HCT116 (cell line): ENCODE data around the gene RNF215. TPM values are rescaled to one million over a fixed set of nuclear protein-coding genes. Genes with fewer than 3 reads are reported as not detected.

Experiments used
- ATAC-seq: fragments of 200-7000 bp; cut with Tn5 transposase; 2 replicates; pipeline ENCODE4 v1.9.1; 2020; ENCODE audit warnings: mild to moderate bottlenecking, moderate library complexity
- BruUV-seq: library from RNA; stranded (reverse); fragments of 400-500 nt; replicated peaks from 2 replicates; lab custom pipeline; 2021; lab: Mats Ljungman, UMichigan
- CTCF ChIA-PET: fragments of 300-600 bp; sonication (Branson Sonifier 250); formaldehyde crosslinking; loops from one replicate; lab custom pipeline; 2021; ENCODE audit warnings: antibody characterized with exemption; lab: Charles Lee
- POLR2A ChIA-PET: fragments of 300-600, 350-600 bp; sonication (Branson Sonifier 250); formaldehyde crosslinking; loops from one replicate; lab custom pipeline; 2021; ENCODE audit warnings: antibody characterized with exemption; lab: Charles Lee
- RAD21 ChIA-PET, 2 experiments: fragments of 300-600 bp; sonication (Branson Sonifier 250); formaldehyde crosslinking; loops; one replicate each; lab custom pipeline; 2023; ENCODE audit warnings: low total read pairs in 2 of 2; ENCODE audit not compliant: uncharacterized antibody in 2 of 2, unreplicated experiment in 2 of 2, low non-redundant PET in 1 of 2; lab: Charles Lee
- DNase-seq: peaks from one replicate; pipeline ENCODE4 v3.0.0-alpha.2; 2010; ENCODE audit warnings: low read depth, low spot score
- H2AFZ ChIP-seq: fragments of 200-600 bp; shearing (Covaris generic), sonication (generic); 2 replicates; pipeline ENCODE4 v1.6.1; 2017; ENCODE audit warnings: low read depth, mixed run types, mixed read lengths, antibody characterized with exemption, low read length; ENCODE audit not compliant: poor library complexity, severe bottlenecking
- H3K27ac ChIP-seq: 2 replicates; pipeline ENCODE4 v1.5.1; 2012; ENCODE audit warnings: low read depth, low read length
- H3K27me3 ChIP-seq: fragments of 200-600 bp; sonication (generic); 2 replicates; pipeline ENCODE4 v1.6.1; 2016; ENCODE audit warnings: mixed run types, low read length, mixed read lengths; ENCODE audit not compliant: insufficient read depth
- H3K36me3 ChIP-seq, 2 experiments: fragments of 200-500 bp in 1 of 2; fragments of 200-600 bp in 1 of 2; sonication (Bioruptor generic) in 1 of 2; sonication (generic) in 1 of 2; 2 replicates each; pipeline versions ENCODE4 v1.5.1 to v1.6.1; 2014 to 2016; ENCODE audit warnings: low read length in 2 of 2, inconsistent platforms in 1 of 2, mixed read lengths in 1 of 2, mixed run types in 1 of 2; ENCODE audit not compliant: insufficient read depth in 2 of 2, control insufficient read depth in 1 of 2
- H3K4me1 ChIP-seq, 2 experiments: fragments of 200-600 bp in 1 of 2; sonication (generic) in 1 of 2; 2 replicates each; pipeline versions ENCODE4 v1.5.1 to v1.6.1; 2012 to 2017; ENCODE audit warnings: low read length in 2 of 2, inconsistent platforms in 1 of 2, mild to moderate bottlenecking in 1 of 2, mixed read lengths in 1 of 2, mixed run types in 1 of 2, moderate library complexity in 1 of 2; ENCODE audit not compliant: insufficient read depth in 2 of 2, control insufficient read depth in 1 of 2
- H3K4me2 ChIP-seq: fragments of 200-600 bp; sonication (generic); 2 replicates; pipeline ENCODE4 v1.6.1; 2017; ENCODE audit warnings: mixed run types, low read length, mixed read lengths
- H3K4me3 ChIP-seq, 2 experiments: fragments of 200-600 bp in 1 of 2; sonication (generic) in 1 of 2; replicated peaks in 1 of 2; 2 replicates each; pipeline ENCODE4 v1.5.1; 2011 to 2016; ENCODE audit warnings: low read length in 2 of 2, control low read depth in 1 of 2, low read depth in 1 of 2, mild to moderate bottlenecking in 1 of 2, mixed read lengths in 1 of 2, mixed run types in 1 of 2
- H3K79me2 ChIP-seq: fragments of 200-600 bp; sonication (generic); 2 replicates; pipeline ENCODE4 v1.6.1; 2017; ENCODE audit warnings: mild to moderate bottlenecking, mixed run types, low read length, moderate library complexity, mixed read lengths; ENCODE audit not compliant: insufficient read depth
- H3K9ac ChIP-seq: fragments of 200-600 bp; sonication (generic); 2 replicates; pipeline ENCODE4 v1.6.1; 2016; ENCODE audit warnings: low read length, mixed read lengths
- H3K9me2 ChIP-seq: fragments of 200-600 bp; sonication (generic), shearing (Covaris generic); 2 replicates; pipeline ENCODE4 v1.6.1; 2017; ENCODE audit warnings: mixed run types, mild to moderate bottlenecking, moderate library complexity; ENCODE audit not compliant: insufficient read depth
- H3K9me3 ChIP-seq, 2 experiments: fragments of 200-500 bp in 1 of 2; fragments of 200-600 bp in 1 of 2; sonication (Bioruptor generic) in 1 of 2; sonication (generic) in 1 of 2; 2 replicates each; pipeline ENCODE4 v1.6.1; 2014 to 2017; ENCODE audit warnings: low read length in 2 of 2, mixed read lengths in 2 of 2, inconsistent platforms in 1 of 2, low read depth in 1 of 2, mild to moderate bottlenecking in 1 of 2, mixed run types in 1 of 2, moderate library complexity in 1 of 2; ENCODE audit not compliant: control insufficient read depth in 1 of 2, insufficient read depth in 1 of 2
- H4K20me1 ChIP-seq: fragments of 200-600 bp; sonication (generic), shearing (Covaris generic); 2 replicates; pipeline ENCODE4 v1.6.1; 2017; ENCODE audit warnings: mixed run types, mild to moderate bottlenecking, moderate library complexity; ENCODE audit not compliant: insufficient read depth
- CBX3 ChIP-seq: IDR thresholded peaks from 2 replicates; pipeline ENCODE4 v1.6.1; 2012; ENCODE audit warnings: low read depth
- CEBPB ChIP-seq: IDR thresholded peaks from 2 replicates; pipeline ENCODE4 v1.6.1; 2012; ENCODE audit warnings: low read depth
- ELF1 ChIP-seq: IDR thresholded peaks from 2 replicates; pipeline ENCODE4 v1.6.1; 2012; ENCODE audit warnings: low read depth, borderline replicate concordance
- FOSL1 ChIP-seq: IDR thresholded peaks from 2 replicates; pipeline ENCODE4 v1.6.1; 2012; ENCODE audit warnings: low read depth
- JUND ChIP-seq: IDR thresholded peaks from 2 replicates; pipeline ENCODE4 v1.6.1; 2012
- MAX ChIP-seq: IDR thresholded peaks from 2 replicates; pipeline ENCODE4 v1.6.1; 2012
- POLR2A ChIP-seq: IDR thresholded peaks from 2 replicates; pipeline ENCODE4 v1.7.0; 2011; ENCODE audit warnings: borderline replicate concordance; ENCODE audit not compliant: insufficient read depth, insufficient read length; ENCODE audit errors: extremely low read depth
- RAD21 ChIP-seq: IDR thresholded peaks from 2 replicates; pipeline ENCODE4 v1.6.1; 2012; ENCODE audit warnings: low read depth, mild to moderate bottlenecking
- REST ChIP-seq: IDR thresholded peaks from 2 replicates; pipeline ENCODE4 v1.6.1; 2012; ENCODE audit warnings: low read depth
- SIN3A ChIP-seq: IDR thresholded peaks from 2 replicates; pipeline ENCODE4 v1.6.1; 2012; ENCODE audit warnings: low read depth
- SP1 ChIP-seq: IDR thresholded peaks from 2 replicates; pipeline ENCODE4 v1.6.1; 2012; ENCODE audit warnings: low read depth
- YY1 ChIP-seq: IDR thresholded peaks from 2 replicates; pipeline ENCODE4 v1.6.1; 2011; ENCODE audit warnings: low read length, low read depth, moderate library complexity, mild to moderate bottlenecking; ENCODE audit not compliant: insufficient replicate concordance; ENCODE audit errors: extremely low read depth
- ZBTB33 ChIP-seq: IDR thresholded peaks from 2 replicates; pipeline ENCODE4 v1.6.1; 2011; ENCODE audit warnings: mild to moderate bottlenecking, low read length, moderate library complexity; ENCODE audit not compliant: insufficient replicate concordance; ENCODE audit errors: extremely low read depth
- intact Hi-C: fragments of 100-400 bp; cut with micrococcal nuclease; formaldehyde crosslinking; loops from 2 replicates; pipeline ENCODE4 v1.10.0; 2022
- total RNA-seq: library from RNA; stranded (reverse); gene quantifications from one replicate; pipeline ENCODE4 v1.2.1, GENCODE V29; 2021; ENCODE audit not compliant: unreplicated experiment
- TF ChIP-seq, protein P1 (sequence below), 3 experiments: fragments of 200-600 bp in 1 of 3; sonication (generic) in 1 of 3; IDR thresholded peaks in 2 of 3; conservative IDR thresholded peaks in 1 of 3; 2 replicates each; pipeline ENCODE4 v1.5.1; 2012 to 2017; ENCODE audit warnings: low read depth in 2 of 3, low read length in 2 of 3, antibody characterized with exemption in 1 of 3, borderline replicate concordance in 1 of 3, control low read depth in 1 of 3, mild to moderate bottlenecking in 1 of 3, mixed read lengths in 1 of 3, mixed run types in 1 of 3, moderate library complexity in 1 of 3; ENCODE audit not compliant: insufficient read depth in 1 of 3

Gene RNF215
- total RNA-seq, 1 experiment from 2014 or later, result 20.2 TPM

- POLR2A ChIA-PET, result interaction anchor here (0.7 to 4.2 kb wide), 5 partner anchors 8 to 110 kb away, joined by 3 to 40 read pairs (median 4); partner anchors contain the start of genes CCDC157, MTFP1 and SF3A1
- Histone ChIP-seq H4K20me1 (no peaks in the 10 kb centered on the region), H3K9ac (peak overlapping the region; percentile 91), H3K9me3 (no peaks in the 10 kb centered on the region), H3K4me2 (peak overlapping the region; percentile 98), H3K27me3 (no peaks in the 10 kb centered on the region), H3K4me3 (peak overlapping the region; percentile 80 to 94), H3K9me2 (no peaks in the 10 kb centered on the region), H3K4me1 (peaks cover 19 to 48% of the 10 kb centered on the region in 2 experiments; a peak in 3 of 4 replicates), H3K79me2 (peaks cover 42% of the 10 kb centered on the region), H3K27ac (peak overlapping the region; percentile 57), H3K36me3 (peaks cover 0 to 19% of the 10 kb centered on the region in 2 experiments; a peak in 2 of 4 replicates), H2AFZ (no peak overlapping the region)
- ATAC-seq, result peak; percentile 16
- TF ChIP-seq YY1 (no peak), JUND (no peak), SP1 (no peak), FOSL1 (no peak), MAX (no peak), REST (no peak), POLR2A (no peak), ELF1 (no peak), SIN3A (no peak), CEBPB (no peak), ZBTB33 (no peak), CBX3 (no peak), RAD21 (no peak)
- TF ChIP-seq, protein P1, sequence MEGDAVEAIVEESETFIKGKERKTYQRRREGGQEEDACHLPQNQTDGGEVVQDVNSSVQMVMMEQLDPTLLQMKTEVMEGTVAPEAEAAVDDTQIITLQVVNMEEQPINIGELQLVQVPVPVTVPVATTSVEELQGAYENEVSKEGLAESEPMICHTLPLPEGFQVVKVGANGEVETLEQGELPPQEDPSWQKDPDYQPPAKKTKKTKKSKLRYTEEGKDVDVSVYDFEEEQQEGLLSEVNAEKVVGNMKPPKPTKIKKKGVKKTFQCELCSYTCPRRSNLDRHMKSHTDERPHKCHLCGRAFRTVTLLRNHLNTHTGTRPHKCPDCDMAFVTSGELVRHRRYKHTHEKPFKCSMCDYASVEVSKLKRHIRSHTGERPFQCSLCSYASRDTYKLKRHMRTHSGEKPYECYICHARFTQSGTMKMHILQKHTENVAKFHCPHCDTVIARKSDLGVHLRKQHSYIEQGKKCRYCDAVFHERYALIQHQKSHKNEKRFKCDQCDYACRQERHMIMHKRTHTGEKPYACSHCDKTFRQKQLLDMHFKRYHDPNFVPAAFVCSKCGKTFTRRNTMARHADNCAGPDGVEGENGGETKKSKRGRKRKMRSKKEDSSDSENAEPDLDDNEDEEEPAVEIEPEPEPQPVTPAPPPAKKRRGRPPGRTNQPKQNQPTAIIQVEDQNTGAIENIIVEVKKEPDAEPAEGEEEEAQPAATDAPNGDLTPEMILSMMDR (IDR thresholded peaks at IDR 0.05 in 2 of 3, conservative IDR thresholded peaks at IDR 0.05 in 1 of 3; ENCODE audit: borderline replicate concordance in 1 of 3, insufficient read depth in 1 of 3, low read depth in 2 of 3, low read length in 2 of 3), result no peak
- CTCF ChIA-PET, result interaction anchor here (1.0 to 2.6 kb wide), 3 partner anchors 10 to 26 kb away, joined by 3 to 14 read pairs (median 6); partner anchors contain the start of gene RNF215
- BruUV-seq, result no TSS peak
- intact Hi-C loops, result no loop called here
- RAD21 ChIA-PET, result interaction anchor here in 1 of 2 experiments (1.9 kb wide), 1 partner anchor 26 kb away, joined by 5 read pairs; no protein-coding TSS in a partner anchor
- no peak for DNase-seq
Observed at GRCh38 chr22:30397656-30398635, 10.7 kb upstream of the RNF215 start.
